ENCODE measurements around the gene GAS6.

GAS6 gene

DNA sequence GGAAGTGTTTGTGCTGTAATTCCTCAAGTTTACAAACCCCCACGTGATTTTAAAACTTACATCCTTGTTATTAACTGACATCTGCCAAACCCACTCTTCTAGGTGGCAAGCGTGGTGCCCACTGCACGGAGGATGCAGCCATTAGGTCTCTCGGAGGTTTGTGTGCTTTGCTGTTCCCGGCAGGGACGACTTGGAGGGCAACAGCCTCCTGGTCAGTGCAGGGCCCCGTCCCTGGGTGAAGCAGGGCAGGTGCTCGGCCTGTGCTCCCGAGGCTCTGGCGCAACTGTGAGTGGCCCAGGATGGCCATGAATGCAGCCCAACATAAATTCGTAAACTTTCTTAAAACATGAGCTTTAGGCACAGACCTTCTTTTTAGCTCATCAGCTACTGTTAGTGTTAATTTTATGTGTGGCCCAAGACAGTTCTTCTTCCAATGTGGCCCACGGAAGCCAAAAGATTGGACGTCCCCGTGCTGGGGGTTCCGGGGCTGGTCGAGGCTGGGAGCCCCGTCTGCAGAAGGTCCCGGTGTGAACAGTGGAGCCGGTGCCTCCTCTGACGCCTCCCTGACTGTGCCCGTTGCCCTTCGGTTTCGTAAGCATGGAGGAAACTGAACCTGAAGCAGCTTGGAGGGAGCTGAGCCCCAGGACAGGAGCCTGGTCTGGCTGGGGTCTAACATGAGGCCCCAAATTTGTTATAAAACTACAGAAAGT, 11.9 kb downstream of the GAS6 start:
- no peak for DNase-seq (ENCODE audit: low spot score)

DNA sequence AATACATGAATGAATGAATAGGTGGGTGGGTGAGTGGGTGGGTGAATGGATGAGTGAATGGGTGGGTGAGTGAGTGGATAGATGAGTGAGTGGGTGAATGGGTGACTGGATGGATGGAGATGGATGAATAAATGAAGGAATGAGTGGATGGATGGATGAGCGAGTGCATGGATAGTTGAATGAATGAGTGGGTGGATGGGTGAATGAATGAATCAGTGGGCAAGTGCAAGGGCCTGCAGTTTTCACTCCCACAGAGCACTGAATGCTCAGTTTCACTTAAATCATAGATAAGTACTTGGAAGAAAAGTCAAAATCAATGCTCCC, 12.4 kb downstream of the GAS6 start:
- DNase-seq (ENCODE audit: low spot score), result no peak

DNA sequence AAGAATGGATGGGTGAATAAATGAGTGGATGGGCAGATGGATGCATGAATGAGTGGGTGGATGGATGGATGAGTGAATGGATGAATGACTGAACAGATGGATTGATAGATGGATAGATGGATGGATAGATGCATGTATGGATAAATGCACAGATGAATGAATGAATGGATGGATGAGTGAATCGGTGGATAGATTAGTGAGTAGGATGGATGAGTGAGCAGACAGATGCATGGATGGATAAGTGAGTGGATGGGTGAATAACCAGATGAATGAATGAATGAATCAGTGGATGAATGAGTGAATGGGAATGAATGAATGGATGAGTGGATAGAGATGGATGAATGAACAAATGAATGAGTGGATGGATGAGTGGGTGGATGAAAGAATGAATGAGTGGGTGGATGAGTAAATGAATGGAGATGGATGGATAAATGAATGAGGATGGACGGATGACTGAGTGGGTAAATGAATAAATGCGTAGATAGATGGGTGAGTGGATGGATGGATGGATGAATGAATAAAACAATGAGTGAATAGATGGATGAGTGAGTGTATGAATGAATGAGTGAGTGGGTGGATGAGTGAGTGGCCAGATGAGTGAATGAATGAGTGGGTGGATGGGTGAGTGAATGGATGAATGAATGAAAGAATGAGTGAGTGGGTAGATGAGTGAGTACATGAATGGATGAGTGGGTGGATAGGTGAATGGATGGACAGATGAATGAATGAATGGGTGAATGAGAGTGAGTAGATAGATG, 13.0 kb downstream of the GAS6 start:
- DNase-seq (ENCODE audit: low spot score), result no peak

DNA sequence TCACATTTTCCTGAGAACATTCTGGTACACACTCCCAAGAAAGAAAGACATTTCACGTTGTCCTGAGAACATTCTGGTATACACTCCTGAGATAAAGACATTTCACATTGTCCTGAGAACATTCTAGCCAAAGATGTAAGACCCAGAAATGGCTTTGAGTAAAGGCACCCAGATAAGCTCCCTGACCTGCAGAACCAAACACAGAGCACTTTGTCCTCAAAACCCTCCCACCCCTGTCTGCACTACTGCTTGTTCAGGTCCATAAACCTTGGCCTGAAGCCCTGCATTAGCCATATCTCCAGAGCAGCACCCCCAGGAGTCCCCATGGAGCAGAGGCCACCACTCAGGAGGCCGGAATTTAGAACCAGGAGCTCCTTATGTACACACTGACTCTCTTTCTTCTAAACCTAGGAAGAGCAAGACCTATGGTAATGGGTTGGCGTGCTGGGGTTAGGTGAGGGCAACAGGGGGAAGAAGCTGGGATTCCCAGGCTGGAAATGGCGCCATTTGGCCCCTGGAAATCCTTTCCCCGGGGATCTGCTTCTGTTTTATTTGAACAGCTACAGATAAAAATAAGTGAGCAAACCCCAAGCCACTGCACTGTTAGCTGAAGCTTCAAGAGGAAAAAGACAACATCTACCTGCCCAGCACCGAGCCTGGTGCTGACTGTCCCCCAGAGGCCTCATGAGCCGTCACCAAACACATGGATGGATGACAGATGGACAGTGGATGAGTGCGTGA, 13.7 kb downstream of the GAS6 start:
- DNase-seq (ENCODE audit: low spot score), result no peak

DNA sequence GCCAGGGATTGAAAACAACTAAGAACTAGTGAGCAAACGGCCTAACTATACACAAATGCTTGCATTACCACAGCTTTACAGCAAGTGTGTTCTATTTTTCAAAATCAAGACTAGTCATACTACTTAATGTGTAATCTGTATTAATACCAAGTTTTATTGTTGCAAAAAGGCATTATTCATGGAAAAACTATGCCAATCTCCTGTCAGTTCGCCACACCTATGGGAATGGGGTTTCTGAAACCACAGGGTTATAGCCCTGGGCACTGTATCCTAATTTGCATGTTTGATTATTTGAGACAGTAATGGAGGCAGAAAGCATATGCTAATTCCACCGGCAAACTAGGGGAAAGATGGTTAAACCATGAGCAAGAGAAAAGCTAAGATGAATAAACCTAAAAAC, 14.3 kb downstream of the GAS6 start:
- DNase-seq (ENCODE audit: low spot score), result no peak

DNA sequence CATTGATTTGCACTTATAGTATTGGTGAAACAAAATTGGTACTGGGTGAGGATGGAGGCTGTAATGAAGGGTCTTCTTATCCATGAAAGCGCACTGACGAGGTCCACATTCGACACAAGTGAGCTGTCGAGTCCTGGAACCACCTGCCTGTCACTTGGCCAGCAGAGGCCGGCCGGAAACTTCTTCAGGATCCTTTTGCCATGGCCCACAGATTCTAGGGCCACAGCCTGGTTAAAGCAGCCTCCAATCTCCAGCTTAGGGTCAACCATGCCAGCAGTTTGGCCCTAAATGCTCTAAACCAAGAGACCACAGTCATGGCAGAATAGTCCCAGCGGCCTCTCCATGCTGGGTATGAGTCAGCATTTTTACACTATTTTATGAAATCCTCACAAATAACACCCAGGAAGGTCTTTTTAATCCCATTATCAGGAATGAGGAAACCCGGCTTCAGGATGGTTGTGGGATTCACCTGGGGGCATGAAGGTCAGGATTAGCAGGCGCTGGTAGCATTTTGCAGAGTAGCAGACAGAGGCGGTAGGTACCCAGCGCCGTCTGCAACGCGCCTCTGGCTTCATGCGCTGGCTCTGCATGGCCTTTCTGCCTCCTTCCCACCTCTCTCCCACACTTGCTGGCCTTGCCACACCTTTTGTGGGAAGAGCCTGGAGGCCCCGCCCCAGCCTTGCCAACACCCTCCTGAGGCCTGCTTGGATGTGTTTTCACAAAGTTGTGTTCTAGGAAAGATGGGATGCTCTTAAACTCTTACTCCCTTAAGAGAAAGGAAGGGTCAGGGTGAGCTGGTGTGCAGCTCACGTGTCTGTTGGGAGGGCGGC, 15.2 kb downstream of the GAS6 start:
- DNase-seq (ENCODE audit: low spot score), result no peak

DNA sequence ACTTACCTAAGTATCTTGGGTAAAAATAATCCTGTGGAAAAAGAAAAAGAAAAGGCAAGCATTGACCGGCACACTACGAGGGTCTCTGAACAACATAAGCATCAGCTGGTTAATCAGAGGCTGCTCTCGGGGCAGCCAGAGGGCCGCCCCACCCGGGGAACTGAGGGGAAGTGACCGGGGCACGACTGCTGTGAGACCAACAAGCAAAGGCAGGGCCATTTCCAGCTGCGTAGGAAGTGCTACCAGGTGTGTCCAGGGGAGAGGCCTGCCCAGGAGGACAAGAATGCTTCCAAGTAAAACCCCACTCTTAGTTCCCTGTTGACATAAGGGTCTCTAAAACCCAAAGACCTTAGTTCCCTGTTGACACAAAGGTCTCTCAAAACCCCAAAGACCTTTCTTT, 15.9 kb downstream of the GAS6 start:
- DNase-seq (ENCODE audit: low spot score), result no peak

DNA sequence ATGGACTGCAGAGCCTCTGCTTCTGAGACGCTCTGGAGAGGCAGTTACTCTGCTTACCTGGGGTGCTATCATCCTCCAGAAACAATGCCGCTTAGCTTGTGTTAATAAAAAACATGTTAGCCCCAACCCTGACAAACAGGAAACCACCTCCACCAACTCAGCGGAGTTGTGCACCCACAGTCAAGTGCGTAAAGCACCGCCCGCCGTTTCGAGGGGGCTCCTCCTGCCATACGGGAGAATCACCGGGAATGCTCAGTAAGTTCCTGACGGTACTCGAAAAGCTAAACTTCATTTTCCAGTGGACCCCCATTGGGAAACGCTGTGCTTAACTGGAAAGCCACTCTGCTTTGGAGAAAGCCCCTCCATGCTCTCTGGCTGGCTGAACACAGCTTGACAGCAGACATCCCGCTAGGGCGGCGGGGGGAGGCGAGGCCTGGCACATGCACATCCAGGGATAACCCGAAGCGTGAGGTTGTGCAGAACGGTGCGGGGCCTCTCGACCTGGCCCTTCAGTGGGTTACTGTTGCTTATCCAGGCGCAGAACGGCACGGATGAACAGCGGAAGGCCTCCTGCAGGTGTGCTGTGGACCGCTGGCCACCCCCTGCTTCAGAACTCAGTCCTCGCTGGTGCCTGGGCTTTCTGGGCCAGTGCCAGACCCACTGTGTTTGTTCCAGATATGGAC, 17.1 kb downstream of the GAS6 start:
- no peak for DNase-seq (ENCODE audit: low spot score)

DNA sequence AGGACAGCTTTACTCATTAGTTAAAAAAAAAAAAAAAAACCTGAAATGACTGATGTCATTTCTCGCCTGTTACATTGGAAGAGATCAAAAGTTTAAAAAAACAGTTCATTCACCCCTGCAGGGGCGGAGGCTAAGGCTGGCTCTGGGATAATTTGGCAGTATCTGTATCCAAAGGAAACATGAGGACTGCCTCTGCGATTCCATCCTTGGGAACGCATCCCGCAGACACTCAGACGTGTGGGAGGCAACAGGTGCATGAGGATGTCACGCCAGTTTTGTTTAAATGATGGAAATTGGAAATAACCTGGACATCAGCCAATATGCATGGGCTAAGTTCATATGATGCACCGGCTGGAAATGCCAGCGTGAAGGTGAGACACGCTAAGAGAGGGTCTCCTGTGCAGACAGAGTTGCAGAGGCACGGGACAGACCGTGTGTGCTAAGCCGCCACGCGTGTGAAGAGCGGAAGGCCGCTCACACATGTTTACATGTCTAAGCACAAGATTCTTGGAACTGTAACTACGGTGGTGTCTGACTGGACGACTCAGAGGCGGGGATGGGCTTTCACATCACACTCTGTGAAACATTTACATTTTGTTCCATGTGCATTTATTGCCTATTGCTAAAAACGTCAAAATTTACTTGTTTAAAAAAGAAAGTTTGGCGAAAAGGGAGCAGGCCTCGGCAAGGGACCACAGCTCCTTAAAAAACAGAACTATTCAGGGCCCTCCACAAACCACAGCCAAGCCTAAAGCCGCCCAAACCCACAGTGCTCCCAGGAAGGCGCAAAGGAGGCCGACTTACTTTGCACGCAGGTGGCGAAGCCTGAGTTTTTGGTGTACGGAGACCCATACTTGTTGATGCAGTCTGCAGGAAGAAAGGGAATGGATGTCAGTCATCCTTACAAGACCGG, 17.9 kb downstream of the GAS6 start:
- DNase-seq (ENCODE audit: low spot score), result no peak

DNA sequence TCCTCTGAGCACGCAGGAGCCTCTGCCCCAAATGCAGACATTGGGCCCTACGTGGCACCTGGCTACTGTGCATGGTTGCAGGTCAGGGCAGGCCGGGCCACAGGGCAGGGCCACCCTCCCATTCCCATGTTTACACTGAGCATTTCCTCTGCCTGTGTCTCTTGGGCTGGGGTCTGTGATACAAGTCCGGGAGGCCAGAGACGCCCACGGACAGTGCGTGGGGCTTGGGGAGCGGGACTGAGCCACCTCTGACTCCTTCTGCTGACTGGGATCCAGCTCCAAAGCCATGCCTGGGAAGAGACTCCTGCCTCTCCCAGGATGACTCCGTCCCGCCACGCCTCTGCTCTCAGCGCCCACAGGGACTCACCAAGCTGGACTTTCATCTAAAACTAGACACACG, 18.8 kb downstream of the GAS6 start:
- no peak for DNase-seq (ENCODE audit: low spot score)

DNA sequence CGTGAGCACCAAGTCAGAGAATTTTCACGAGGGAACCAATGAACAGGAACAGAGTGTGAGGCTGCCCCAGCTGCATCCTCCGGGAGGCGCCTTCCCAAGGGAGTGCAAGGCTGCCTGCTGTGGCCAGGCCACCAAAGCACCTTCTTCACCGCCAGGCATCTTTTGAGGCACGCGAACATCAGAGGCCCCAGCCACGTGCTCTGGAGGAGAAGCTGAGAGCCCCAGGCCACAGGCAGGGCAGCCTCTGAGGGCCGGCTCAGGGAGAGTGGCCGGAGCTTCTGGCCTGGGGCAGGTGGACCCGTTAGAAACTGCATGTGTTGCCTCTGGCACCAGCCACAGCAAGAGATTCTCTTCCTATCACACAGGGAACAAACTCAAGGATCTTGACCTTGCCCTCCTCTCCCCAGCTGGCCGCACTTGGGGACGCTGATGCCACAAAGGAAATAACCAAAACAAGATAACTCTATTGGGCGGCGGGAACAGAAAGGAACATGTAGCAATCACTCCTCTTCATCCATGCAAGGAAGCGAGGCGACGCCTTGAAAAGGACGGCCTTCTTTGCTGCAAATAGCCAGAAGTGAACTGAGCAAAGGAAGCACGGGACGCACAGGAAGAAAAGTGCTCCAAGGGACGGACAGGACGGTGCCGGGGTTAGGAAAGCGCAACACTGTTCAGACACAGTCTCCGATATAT, 19.9 kb downstream of the GAS6 start:
- DNase-seq (ENCODE audit: low spot score), result no peak

DNA sequence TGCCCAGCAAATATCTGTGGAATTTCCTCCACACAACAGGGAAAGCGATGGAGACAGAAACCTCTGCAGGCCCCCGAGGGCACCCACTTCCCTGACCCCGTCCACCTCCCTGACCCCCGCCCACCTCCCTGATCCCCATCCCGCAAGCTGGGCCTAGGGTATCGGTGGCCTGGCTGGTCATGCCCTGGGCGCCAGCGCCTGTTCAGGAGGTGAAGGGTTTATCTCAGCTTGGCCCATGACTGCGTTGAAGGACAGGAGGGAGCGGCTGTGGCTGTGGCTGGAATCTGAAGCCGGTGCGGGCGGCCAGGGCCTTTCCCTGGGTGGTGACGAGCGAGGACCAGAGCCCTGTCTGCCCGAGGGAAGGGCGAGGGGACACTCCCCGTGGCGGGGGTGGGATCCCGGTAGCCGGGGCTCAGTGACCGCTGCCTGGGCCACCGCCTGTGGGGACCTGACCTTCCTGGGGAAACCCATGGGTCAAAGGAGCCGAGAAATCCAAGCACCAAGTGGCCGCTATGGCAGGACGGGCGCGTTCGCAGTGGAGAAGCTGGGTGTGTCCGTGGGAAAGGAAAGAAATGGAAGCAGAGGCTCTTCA, 20.7 kb downstream of the GAS6 start:
- DNase-seq (ENCODE audit: low spot score), result no peak

DNA sequence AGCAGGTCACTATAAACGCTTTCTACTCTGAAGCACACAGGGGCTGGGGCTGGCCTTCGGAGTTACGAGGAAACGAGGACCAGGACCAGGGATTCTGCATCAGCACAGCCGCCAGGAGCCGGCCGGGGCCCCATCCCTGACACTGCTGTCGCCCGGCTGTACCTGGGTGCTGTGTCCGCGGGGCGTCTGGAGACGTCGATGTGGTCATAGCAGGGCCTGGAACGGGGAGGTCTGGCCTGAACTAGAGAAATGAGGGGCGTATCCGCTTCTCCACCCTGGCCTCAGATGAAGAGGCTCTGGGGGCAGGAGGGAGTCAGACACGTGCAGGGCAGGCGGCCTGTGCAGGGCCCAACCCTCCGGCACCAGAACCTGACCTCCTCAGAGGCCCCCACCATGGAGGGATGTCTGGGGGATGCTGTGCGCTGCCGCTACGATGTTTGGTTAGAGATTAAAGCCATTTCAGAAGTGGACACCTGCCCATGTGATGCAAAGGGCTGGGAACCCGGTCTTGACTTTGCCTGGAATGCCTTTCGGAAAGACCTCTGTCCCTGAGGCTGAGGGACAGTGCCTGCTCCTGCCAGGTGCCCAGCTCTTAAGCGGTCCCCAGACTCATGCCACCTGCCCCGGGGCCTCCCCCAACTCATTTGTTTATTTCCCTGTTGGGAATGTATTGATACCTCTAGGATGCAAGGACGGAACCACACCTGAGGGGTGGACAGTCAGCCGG, 21.4 kb downstream of the GAS6 start:
- DNase-seq (ENCODE audit: low spot score), result no peak

DNA sequence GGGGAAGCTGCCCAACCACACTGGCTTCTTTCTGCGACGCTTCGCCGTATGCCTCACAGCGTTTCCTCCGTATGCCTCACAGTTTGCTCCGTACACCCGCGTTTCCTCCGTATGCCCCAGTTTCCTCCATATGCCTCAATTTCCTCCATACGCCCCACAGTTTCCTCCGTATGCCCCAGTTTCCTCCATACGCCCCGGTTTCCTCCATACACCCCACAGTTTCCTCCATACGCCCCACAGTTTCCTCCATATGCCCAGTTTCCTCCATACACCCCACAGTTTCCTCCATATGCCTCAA, 22.6 kb downstream of the GAS6 start:
- DNase-seq (ENCODE audit: low spot score), result no peak

DNA sequence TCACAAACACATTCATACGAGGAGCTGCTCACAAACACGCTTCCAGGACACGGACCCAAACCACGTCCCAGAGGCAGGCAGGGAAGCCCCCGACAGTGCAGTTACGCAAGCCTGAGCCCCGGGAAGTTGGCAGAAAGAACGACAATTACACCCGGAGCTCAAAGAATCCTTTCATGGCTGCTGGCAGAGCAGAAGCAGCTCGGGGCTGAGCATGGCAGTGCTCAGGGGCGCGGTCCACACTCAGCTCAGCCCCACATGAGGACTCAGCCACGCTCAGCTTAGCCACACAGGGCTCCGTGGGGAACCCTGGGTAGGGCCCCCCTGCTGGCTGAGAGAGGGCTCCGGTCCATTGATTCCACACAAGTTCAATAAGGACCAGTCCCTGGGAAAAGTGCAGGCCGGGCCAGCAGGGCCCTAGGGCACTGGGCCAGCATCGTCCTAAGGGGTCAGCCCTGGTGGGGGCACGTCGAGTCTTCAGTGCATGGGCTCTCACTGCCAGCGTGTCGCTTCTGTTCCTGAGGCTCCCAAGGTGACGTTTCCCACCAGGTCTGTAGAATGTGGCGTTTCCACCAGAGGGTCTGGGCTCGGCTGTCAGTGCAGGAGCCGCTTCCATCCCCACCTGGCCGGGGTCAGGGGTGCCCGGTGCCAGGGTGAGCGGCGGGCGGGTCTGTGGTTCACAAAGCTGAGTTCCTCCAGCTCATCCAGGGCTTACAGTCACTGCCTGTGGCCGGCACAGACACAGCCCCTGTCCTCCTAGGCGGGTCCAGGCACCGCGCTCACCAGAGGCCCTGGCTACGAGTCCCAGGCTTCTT, 23.1 kb downstream of the GAS6 start:
- no peak for DNase-seq (ENCODE audit: low spot score)

DNA sequence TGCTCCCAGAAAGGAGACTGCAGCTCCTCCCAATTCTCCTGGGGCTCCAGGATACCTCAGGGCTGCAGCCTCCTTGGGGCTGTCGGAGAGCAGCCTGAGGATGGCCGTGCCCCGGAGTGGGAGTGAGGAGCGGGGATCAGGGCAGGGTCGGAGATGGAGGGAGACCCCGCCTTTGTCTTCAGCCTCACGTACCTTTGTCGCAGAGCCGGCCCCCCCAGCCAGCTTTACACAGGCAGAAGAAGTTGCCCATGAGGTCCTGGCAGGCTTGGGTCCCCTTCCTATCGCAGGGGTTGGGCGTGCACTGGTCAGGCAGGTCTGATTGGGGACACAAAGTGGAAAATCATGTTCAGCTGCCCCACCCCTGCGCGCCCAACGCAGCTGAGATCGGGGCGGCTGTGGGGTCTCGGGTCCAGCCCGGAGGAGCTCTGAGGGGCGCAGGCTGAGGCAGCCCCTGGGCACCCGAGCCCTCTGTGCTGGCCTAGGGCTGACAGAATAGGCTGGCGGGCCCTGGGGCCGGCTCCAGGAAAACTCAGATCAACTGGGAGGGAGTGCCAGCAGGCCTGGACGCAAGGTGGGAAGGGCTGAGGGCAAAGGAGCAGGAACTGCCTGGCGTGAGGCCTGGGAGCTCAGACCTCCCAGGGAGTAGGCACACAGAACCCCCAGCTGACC, 24.2 kb downstream of the GAS6 start:
- no peak for DNase-seq (ENCODE audit: low spot score)

DNA sequence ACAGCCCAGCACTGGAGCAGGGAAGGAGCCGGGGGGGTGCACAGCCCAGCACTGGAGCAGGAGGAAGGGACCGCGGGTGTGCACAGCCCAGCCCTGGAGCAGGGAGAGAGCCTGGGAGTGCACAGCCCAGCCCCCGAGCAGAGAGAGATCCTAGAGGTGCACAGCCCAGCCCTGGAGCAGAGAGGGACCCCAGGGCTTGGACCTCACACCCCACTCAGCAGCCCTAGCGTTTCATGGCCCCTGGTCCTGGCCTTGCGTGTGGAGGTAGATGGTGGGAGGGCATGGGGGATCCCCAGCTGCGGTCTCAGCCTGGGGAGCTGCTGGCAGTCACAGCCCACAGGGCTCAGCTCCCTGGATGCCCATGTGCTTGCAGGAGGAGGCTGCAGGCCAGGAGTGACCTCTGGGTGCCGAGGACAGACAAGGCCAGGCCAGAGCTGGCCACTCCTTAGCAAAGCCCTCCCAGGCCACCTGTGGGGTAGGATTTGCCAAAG, 25.1 kb downstream of the GAS6 start:
- DNase-seq (ENCODE audit: low spot score), result no peak

Data from germinal center (tissue), 1 donor.